ENCODE results near the gene ADRA2B. TPM values are rescaled to one million over a fixed set of nuclear protein-coding genes. Genes with fewer than 3 reads are reported as not detected.
"Not testable (repeated sequence)": the region's sequence is repeated elsewhere in the genome, so short reads cannot be mapped to it uniquely, and the experiment has no call there.

The ADRA2B gene
- under 1 TPM in 1 of 3 donors, not detected in 2; 0.83 TPM for polyA plus RNA-seq

DNA sequence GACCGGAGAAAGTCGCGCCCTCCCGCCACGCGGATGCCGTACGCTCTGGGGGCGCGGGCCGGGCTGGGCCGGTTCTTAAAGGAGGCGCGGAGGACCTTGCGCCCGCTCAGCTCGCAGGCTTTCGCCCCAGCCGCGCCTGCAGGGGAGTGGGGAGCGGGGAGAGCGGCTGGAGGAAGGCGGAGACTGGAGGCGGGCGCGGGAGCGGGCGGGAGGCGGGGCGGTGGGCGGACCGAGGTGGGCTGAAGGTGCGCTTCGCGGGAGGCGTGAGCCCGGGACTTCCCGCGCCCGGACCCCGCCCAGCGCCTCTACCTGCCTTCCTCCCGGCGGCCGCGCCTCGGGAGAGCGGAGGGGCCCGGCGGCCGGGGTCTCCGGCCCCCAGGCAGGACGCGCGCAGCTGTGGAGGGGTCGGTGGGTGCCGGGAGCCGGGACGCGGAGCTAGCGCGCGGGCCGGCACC is at the start of gene ADRA2B:
TSS of gene ADRA2B (minus strand) at position 148 of the 455 bp plus-strand sequence. CDS start 422 bp downstream, outside the sequence.
- Mint-ChIP-seq H3K27ac (peak within 1 kb of the TSS in 1 of 6 donors; percentile 65), H3K4me1 (peaks cover 0 to 7% of the 10 kb centered on the region in 2 donors), H3K4me3 (peak within 1 kb of the TSS; percentile 57 to 77 (median 74)), H3K27me3 (ENCODE audit: low read depth in 3 of 3) (peaks cover 7 to 13% (median 12%) of the 10 kb centered on the region in 3 donors), H3K36me3 (no peaks in the 10 kb centered on the region), H3K9me3 (no peaks in the 10 kb centered on the region)
- peak; percentile 42 to 52 (median 46) for DNase-seq

DNA sequence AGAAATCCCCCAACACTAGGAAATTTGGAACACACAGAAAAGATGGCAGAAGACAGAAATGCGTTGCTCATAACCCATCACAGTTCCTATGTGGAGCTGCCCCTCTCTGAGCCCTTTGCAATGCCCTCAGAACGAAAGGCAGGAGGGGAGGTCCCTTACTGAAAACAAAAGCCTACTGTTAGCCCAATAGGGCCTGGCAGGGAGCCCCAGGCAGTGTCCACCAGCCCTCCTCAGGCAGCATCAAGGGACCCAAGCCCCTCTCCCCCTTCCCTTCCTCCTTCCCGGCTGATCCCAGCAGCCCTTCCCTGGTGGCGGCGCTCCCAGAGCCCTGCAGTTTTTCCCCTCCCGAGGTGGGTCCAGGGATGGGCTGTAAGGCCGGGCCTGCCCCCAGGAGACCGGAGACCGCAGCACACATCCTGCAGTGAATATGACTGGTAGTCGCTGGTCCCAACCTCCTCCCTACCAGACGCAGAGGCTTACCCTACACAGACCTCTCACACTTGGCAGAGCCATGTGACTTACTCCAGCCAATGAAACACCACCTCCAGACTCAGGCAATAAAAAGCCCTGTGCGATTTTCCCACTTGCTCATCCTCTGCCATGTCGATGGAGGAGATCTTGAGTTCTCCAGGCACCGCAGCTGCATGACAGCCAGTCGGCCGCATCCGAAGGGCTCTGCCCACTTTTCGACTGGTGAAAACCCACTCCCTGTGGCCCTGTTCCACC is 48.3 kb upstream of the ADRA2B start:
- Mint-ChIP-seq H3K4me3 (peak overlapping the region; percentile 36 to 83 (median 73)), H3K4me1 (peaks cover 55 to 68% of the 10 kb centered on the region in 2 donors), H3K27ac (peak overlapping the region; percentile 88 to 98 (median 94)), H3K36me3 (no peaks in the 10 kb centered on the region), H3K27me3 (ENCODE audit: low read depth in 3 of 3) (peaks cover 18 to 25% (median 19%) of the 10 kb centered on the region in 3 donors), H3K9me3 (peaks cover 0 to 1% (median 0%) of the 10 kb centered on the region in 6 donors)
- DNase-seq: peak; percentile 30 to 71 (median 50)

DNA sequence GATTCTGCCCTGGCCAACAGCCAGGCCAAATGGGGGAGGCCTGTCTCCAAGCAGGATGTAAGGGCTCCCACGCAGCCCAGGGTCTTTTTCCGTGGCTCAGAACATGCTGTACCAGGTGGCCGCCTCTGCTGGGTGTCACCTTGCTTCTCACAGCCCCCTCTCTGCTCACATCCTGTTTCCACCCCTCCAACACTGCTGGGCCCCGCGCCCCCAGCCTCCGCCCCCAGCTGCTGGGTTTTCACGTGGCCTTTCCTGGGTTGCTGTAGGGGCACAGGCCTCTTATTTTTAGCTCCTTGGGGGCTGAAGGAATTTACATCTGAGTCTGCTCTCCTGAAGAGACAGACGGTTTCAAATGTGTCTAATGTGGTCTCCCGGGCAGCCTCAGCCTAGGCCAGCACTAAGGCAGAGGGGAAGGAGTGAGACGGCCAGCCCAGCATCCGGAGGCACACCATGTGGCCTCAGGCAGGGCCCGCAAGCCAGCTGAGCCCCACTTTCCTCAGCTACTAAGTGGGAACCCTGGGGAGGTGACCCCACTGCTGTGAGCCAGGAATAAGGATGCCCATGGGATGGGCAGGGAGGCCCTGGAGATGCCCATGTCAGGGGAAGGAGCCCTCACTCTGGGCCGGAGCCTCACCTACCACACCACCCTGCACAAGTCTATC is 47.5 kb upstream of the ADRA2B start:
- no peaks in the 10 kb centered on the region for H3K36me3 Mint-ChIP-seq
- peaks cover 0 to under 1% (median 0%) of the 10 kb centered on the region in 6 donors for H3K9me3 Mint-ChIP-seq
- H3K4me1 Mint-ChIP-seq: peaks cover 63 to 75% of the 10 kb centered on the region in 2 donors
- H3K4me3 Mint-ChIP-seq: peak overlapping the region; percentile 36 to 83 (median 73)
- H3K27me3 Mint-ChIP-seq (ENCODE audit: low read depth in 3 of 3): peaks cover 15 to 28% (median 21%) of the 10 kb centered on the region in 3 donors
- H3K27ac Mint-ChIP-seq: peak overlapping the region; percentile 88 to 98 (median 94)
- peak; percentile 87 to 89 (median 89) for DNase-seq

DNA sequence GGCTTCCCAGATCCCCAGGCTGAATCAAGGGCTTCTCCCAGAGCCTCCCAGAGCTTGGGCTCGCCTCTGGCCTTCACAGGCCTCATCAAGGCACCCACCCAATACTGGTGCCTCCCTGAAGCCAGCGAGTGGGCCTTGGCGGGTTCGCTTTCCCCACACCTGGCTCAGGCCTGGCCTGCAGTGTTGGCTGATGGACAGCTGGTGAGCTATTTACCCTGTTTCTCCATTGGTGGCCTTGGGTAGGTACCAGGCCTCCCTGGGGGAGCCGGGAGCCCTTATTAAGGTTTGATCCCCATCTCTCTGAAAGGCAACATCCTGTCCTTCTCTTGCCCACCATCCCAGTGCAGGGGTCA is 47.0 kb upstream of the ADRA2B start:
- H3K4me3 Mint-ChIP-seq: peak overlapping the region; percentile 36 to 83 (median 73)
- no peaks in the 10 kb centered on the region for H3K9me3 Mint-ChIP-seq
- peak overlapping the region; percentile 88 to 98 (median 94) for H3K27ac Mint-ChIP-seq
- DNase-seq: no peak
- peaks cover 15 to 28% (median 21%) of the 10 kb centered on the region in 3 donors for H3K27me3 Mint-ChIP-seq (ENCODE audit: low read depth in 3 of 3)
- peaks cover 64 to 76% of the 10 kb centered on the region in 2 donors for H3K4me1 Mint-ChIP-seq
- H3K36me3 Mint-ChIP-seq: no peaks in the 10 kb centered on the region

DNA sequence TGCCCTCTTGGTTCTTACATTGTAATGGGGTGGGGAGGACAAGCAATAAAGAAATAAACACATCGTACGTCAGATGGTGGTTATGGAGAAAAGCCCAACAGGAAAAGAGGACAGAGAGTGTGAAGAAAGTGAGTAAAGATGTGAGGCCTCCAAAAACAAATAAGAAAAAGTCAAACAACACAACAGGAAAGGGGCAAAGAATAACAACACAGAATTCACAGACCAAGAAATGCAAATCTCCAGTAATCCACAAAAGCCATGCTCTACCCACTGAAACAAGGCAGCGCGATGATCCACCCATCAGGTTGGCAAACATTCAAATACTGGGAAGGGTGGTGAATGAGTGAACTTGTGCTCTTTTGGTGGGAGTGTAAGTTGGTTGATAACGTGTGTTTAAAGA is 45.5 kb upstream of the ADRA2B start:
- Mint-ChIP-seq H3K4me1 (peaks cover 74 to 82% of the 10 kb centered on the region in 2 donors), H3K9me3 (no peaks in the 10 kb centered on the region), H3K4me3 (peak overlapping the region; percentile 55 to 76 (median 67)), H3K36me3 (no peaks in the 10 kb centered on the region), H3K27me3 (ENCODE audit: low read depth in 3 of 3) (peaks cover 17 to 28% (median 21%) of the 10 kb centered on the region in 3 donors), H3K27ac (peak overlapping the region; percentile 88 to 98 (median 94))
- DNase-seq: peak; percentile 80 to 82 (median 81)

DNA sequence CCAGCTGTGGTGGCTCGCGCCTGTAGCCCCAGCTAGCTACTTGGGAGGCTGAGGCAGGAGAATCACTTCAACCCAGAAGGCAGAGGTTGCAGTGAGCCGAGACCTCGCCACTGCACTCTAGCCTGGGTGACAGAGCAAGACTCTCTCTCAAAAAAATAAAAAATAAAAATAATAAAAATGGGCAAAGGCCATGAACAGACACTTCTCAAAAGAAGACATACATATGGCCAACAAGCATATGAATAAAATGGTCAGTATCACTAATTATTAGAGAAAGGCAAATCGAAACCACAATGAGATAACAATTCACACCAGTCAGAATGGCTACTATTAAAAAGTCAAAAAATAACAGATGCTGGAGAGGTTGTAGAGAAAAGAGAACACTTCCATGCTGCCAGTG is 44.0 kb upstream of the ADRA2B start:
- Mint-ChIP-seq H3K27ac (peak overlapping the region; percentile 88 to 98 (median 95)), H3K4me1 (peaks cover 85 to 95% of the 10 kb centered on the region in 2 donors), H3K4me3 (peak overlapping the region in 3 of 5 donors; percentile 35 to 67 (median 67)), H3K27me3 (ENCODE audit: low read depth in 3 of 3) (peaks cover 21 to 31% (median 27%) of the 10 kb centered on the region in 3 donors)
- H3K36me3 Mint-ChIP-seq, H3K9me3 Mint-ChIP-seq, DNase-seq: not testable (repeated sequence)

DNA sequence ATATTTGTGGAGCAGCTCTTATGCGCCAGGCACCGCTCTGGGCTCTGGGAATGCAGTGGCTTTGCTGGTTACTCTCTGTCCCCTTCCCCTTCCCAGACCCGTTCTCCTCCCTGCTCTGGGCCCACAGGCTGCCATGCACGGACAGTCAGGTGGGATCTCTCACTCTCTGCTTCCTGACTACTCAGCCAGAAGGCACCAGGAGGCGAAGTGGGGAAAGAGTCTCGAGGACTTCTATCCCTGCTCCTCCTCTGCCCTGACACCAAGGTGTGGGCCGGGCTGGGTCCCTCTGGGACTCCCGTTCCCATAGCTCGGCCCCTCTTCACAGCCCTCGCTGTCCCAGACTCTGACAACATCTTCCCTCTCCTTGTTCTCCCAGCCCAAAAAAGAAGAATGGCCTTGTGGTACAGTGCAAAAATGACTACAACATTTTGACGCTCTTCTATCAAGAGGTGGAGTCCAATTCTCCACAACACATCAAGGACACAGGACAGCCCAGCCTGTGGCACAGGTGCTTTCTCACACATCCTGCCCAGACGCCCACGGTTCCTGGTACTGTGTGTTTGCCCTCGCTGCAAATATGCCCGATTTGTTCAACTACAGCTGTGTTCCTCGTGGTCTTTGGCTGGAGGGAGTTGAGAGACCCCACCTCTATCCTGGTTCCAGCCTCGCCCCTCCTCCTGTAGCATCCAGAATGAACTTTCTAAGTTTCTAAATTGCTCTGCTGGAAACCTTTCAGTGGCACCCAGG is 42.9 kb upstream of the ADRA2B start:
- Mint-ChIP-seq H3K27ac (peak overlapping the region; percentile 81 to 97 (median 92)), H3K36me3 (no peaks in the 10 kb centered on the region), H3K9me3 (no peaks in the 10 kb centered on the region), H3K4me1 (peaks cover 77 to 84% of the 10 kb centered on the region in 2 donors), H3K4me3 (peak overlapping the region; percentile 0 to 80 (median 31)), H3K27me3 (ENCODE audit: low read depth in 3 of 3) (peaks cover 19 to 30% (median 21%) of the 10 kb centered on the region in 3 donors)
- DNase-seq: peak; percentile 34 to 47 (median 36)

DNA sequence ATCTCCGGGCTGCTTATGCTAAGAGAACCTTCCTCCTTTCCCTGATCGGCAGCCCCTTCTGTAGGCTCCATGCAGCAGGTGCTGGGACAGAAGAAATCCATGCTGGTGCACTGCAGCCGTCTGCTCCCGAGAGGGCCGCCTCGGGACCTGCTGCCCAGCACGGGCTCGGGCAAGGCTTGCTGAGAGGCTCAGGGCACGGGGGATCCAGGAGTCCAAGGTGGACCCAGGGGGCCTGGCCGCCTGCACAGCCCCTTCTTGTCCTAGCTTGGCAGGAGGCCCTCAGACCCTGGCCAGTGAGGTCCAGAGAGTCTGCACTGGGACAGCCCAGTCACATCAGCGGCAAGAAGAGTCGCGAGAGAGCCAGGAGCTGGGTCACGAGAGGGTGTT is 42.2 kb upstream of the ADRA2B start:
- no peaks in the 10 kb centered on the region for H3K9me3 Mint-ChIP-seq
- peak overlapping the region in 4 of 6 donors; percentile 62 to 97 (median 88) for H3K27ac Mint-ChIP-seq
- peaks cover 70 to 77% of the 10 kb centered on the region in 2 donors for H3K4me1 Mint-ChIP-seq
- H3K4me3 Mint-ChIP-seq: peak overlapping the region in 1 of 5 donors; percentile 78
- no peak for DNase-seq
- peaks cover 15 to 23% (median 16%) of the 10 kb centered on the region in 3 donors for H3K27me3 Mint-ChIP-seq (ENCODE audit: low read depth in 3 of 3)
- no peaks in the 10 kb centered on the region for H3K36me3 Mint-ChIP-seq

DNA sequence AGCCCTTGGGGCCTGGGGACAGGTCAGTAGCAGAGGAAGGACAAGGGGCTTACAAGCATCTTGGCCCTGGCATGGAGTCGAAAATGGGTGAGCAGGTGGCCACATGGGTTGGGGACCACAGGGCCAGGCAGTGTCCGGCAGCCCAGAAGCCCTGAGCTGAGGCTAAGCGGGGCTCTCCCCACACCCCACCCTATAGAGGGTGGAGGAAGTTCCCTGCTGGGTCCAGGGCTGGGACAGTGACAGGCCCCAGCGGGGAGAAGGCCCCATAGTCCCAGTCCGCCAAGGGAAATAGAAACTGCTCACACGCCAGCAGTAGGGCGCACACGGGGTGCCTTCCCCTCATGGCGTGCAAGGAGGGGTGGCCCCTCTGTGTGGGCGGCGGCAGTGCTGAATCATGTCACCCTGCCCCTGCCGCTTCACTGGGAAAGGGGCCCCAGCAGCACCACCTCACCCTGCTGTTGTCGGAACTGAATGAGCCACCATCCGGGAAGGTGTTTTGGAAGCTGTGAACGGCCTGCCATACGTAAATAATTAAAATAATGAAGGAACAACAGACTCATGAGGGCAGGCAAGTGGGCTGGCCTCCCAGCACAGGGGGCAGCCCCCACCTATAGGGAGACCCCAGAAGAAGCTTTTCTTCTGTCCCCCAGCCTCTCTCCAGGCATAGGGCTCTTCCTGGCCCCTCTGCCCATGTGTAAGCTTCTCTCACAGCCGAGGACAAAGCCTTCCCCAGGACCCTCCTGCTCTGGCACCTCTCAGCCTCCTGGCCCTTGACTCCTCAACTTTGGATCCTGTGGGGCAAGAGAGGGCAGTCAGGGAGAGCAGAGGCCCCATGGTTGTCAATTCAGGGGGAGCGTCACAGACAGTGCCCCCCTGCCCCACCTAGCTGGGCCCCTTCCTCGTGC is 41.5 kb upstream of the ADRA2B start:
- Mint-ChIP-seq H3K4me3 (peak overlapping the region in 4 of 5 donors; percentile 40 to 70 (median 55)), H3K9me3 (no peaks in the 10 kb centered on the region)

DNA sequence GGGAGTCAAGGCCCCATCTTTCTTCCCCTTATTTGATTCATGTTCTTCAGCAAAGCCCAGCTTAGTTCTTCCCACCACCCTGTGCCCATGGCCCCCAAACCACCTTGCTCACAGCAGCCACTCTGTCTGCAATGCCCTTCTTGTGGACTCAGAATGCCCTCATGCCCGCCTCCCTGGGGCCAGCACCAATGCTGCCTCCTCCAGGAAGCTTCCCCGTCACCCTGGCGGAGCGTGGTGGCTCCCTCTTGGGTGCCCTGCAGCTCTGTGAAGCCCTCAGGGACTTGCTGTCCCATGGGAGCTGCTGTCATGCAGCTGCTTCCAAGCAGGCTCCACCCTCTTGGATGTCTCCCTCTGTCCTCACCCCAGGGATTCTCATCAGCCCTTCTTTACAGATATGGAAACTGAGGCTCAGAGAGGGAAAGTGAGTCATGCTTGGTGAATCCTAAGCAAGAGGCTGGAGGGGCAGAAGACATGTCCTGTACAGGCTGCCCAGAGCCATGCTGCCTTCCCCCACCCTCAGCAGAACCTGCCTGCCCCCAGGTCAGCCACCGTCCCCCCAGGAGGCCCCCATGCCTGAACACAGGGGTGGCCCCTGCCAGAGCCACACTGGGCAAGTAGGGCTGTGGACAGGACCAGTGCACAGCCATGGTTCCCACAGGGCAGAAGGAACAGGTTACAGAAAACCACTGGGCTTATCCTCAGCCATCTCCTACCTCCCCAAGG is 40.7 kb upstream of the ADRA2B start:
- Mint-ChIP-seq H3K27me3 (ENCODE audit: low read depth in 3 of 3) (peaks cover 8 to 15% (median 11%) of the 10 kb centered on the region in 3 donors), H3K9me3 (no peaks in the 10 kb centered on the region), H3K27ac (peak overlapping the region; percentile 62 to 94 (median 88)), H3K4me1 (peaks cover 55 to 62% of the 10 kb centered on the region in 2 donors), H3K36me3 (no peaks in the 10 kb centered on the region), H3K4me3 (peak overlapping the region; percentile 14 to 76 (median 36))
- DNase-seq: no peak

More for the DNA sequence above, 41.5 kb upstream of the ADRA2B start:
- Mint-ChIP-seq H3K36me3 (no peaks in the 10 kb centered on the region), H3K27ac (peak overlapping the region; percentile 62 to 94 (median 88)), H3K27me3 (ENCODE audit: low read depth in 3 of 3) (peaks cover 13 to 20% (median 14%) of the 10 kb centered on the region in 3 donors), H3K4me1 (peaks cover 63 to 70% of the 10 kb centered on the region in 2 donors)
- DNase-seq: peak; percentile 48 to 68 (median 61)

DNA sequence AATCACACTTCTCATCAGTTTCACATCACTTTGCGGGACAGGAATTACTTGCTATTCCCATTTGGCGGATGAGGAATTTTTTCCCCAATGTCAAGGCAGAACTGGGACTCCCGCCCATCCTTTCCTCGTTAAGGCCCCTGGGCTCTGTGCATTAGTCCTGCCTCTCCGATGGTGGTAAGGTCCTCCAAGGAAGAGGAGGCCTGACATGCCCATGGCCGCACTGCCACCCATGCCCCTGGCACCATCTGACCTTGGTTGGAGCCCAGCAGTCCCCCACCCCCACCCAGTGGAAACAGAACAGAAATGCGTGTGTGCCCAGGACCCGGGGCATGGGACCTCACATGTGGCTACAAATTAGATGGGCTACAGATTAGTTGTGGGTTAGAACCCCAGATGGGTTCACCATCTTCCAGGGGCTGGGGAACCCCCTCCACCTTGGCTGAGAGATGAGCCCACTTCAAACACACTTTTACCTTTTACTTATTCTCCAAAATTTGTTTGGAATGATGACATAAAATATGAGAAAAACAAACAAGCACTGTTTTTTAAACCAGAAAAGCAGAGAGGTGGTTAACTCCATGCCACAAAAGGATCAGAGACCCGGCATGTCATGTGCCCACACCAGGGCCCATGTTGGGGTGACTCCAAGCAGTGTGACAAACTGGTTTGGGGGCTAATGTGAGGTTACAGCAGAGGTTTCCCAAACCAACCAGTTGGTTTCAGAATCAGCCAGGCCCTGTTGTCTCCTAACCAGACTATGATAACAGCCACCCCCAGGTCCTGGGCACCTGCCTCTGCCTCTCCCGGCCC is 39.8 kb upstream of the ADRA2B start:
- H3K9me3 Mint-ChIP-seq: no peaks in the 10 kb centered on the region
- peaks cover 49 to 53% of the 10 kb centered on the region in 2 donors for H3K4me1 Mint-ChIP-seq
- H3K36me3 Mint-ChIP-seq: no peaks in the 10 kb centered on the region
- peak overlapping the region; percentile 55 to 94 (median 86) for H3K27ac Mint-ChIP-seq
- DNase-seq: peak; percentile 65 to 74 (median 72)
- peaks cover 6 to 12% (median 12%) of the 10 kb centered on the region in 3 donors for H3K27me3 Mint-ChIP-seq (ENCODE audit: low read depth in 3 of 3)
- H3K4me3 Mint-ChIP-seq: peak overlapping the region; percentile 13 to 76 (median 44)
